ENCODE measurements around the gene AGPS.
"Not testable (repeated sequence)": the region's sequence is repeated elsewhere in the genome, so short reads cannot be mapped to it uniquely, and the experiment has no call there.

Gene AGPS

DNA sequence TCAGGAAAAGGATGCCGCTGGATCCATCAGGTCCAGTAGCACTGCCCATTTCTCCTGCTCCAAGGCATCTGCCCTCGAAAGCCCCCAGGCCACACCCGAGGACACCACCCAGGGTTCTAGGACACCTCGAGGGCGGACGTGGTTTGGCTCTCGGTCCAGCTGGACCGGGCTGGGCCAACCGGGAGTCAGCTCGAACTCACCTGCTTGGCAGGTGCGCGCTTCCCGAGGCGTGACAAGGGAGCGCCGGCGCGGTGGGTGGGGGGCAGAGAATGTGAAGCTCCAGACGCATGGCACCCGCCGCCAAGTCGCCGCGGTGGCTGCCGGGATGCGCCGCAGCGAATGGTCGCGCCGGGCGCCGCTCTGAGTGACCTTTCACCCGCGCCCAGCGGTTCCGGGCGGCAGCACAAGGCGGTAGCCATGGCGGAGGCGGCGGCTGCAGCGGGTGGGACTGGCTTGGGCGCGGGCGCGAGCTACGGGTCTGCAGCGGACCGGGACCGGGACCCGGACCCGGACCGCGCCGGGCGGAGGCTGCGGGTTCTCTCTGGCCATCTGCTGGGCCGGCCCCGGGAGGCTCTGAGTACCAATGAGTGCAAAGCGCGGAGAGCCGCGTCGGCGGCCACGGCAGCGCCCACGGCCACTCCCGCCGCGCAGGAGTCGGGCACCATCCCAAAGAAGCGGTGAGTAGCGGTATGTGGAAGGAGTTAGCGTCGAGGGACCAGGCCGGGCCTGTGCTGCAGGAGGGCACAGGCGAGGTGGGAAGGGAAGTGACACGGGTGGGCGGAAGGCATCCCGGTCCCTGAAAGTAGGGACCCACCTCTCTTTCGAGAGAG lies at the start of gene AGPS:
Gene AGPS, plus strand, starts transcription at position 401 of the 830 bp plus-strand sequence. Its CDS starts 17 bp downstream, at position 418.
- H3K4me3 Mint-ChIP-seq: peak within 1 kb of the TSS; percentile 88
- ATAC-seq (replicated peaks; ENCODE audit: extremely low read depth, poor library complexity, severe bottlenecking) (peak; percentile 83), DNase-seq (ENCODE audit: low spot score in 2 of 2) (peak; percentile 51 to 55)
- peak within 1 kb of the TSS; percentile 88 for H3K27ac Mint-ChIP-seq (ENCODE audit: low read depth)
- H3K9me3 Mint-ChIP-seq: no peaks in the 10 kb centered on the region
- peaks cover 54% of the 10 kb centered on the region for H3K4me1 Mint-ChIP-seq
- no peaks in the 10 kb centered on the region for H3K27me3 Mint-ChIP-seq
- H3K36me3 Mint-ChIP-seq (ENCODE audit: insufficient read depth): peaks cover 2% of the 10 kb centered on the region

DNA sequence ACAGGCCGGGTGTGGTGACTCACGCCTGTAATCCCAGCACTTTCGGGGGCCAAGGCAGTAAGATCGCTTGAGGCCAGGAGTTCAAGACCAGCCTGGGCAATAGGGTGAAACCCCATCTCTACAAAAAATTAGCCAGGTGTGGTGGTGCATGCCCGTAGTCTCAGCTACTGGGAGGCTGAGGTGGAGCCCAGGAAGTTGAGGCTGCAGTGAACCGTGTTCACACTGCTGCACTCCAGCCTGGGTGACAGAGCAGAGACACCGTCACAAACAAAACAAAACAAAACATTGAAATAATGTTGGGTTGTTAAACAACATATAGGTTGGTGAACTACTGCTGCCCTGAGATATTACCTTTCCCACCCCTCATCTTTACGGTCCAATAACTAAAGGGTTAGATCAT lies 48.8 kb upstream of the AGPS start:
- no peak overlapping the region for H3K27ac Mint-ChIP-seq (ENCODE audit: low read depth)
- no peaks in the 10 kb centered on the region for H3K27me3 Mint-ChIP-seq
- H3K4me3 Mint-ChIP-seq: no peak overlapping the region

DNA sequence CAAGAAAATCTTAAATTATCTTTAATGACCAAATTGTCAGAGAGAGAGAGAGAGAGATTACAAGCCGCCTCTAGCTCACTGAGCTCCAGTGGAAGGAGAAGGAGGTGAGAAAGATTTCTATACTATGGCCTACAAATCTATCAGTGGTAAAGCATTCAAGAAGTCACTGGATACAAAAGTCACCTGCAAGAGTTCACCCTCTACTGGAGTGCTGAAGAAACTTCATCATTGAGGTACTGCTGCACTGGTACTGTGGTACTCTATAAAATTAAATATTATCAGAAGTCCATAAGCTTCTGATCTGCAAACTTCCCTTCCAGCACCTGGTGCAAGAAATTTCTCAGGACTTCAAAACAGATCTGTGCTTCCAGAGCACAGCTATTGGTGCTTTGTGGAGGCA lies 48.3 kb upstream of the AGPS start:
- Mint-ChIP-seq H3K36me3 (ENCODE audit: insufficient read depth) (peaks cover 2% of the 10 kb centered on the region), H3K4me3 (no peak overlapping the region), H3K27me3 (no peaks in the 10 kb centered on the region), H3K27ac (ENCODE audit: low read depth) (no peak overlapping the region), H3K4me1 (no peaks in the 10 kb centered on the region), H3K9me3 (no peaks in the 10 kb centered on the region)
- no peak for DNase-seq (ENCODE audit: low spot score in 2 of 2)
- no peak for ATAC-seq (replicated peaks; ENCODE audit: extremely low read depth, poor library complexity, severe bottlenecking)

More for the DNA sequence above, 48.8 kb upstream of the AGPS start:
- H3K4me1 Mint-ChIP-seq: no peaks in the 10 kb centered on the region
- ATAC-seq (replicated peaks; ENCODE audit: extremely low read depth, poor library complexity, severe bottlenecking) (no peak), DNase-seq (ENCODE audit: low spot score in 2 of 2) (no peak)
- no peaks in the 10 kb centered on the region for H3K9me3 Mint-ChIP-seq
- H3K36me3 Mint-ChIP-seq (ENCODE audit: insufficient read depth): peaks cover 2% of the 10 kb centered on the region

DNA sequence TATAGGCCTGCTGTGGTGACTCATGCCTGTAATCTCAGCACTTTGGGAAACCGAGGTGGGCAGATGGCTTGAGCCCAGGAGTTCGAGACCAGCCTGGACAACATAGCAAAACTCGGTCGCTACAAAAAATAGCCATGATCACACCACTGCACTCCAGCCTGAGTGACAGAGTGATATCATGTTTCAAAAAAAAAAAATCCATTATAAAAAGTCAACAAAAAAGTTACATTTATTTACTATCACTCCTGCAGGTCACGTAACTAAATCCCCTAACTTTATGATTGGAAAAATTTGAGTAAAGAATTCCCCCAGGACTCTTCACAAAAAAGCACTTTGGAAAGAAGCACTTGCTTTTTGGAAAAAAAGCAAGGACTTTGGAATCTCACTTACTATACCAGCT lies 46.4 kb upstream of the AGPS start:
- H3K4me1 Mint-ChIP-seq: no peaks in the 10 kb centered on the region
- no peaks in the 10 kb centered on the region for H3K27me3 Mint-ChIP-seq
- no peak for ATAC-seq (replicated peaks; ENCODE audit: extremely low read depth, poor library complexity, severe bottlenecking)
- no peak overlapping the region for H3K27ac Mint-ChIP-seq (ENCODE audit: low read depth)
- no peak overlapping the region for H3K4me3 Mint-ChIP-seq
- no peak for DNase-seq (ENCODE audit: low spot score in 2 of 2)
- H3K9me3 Mint-ChIP-seq: no peaks in the 10 kb centered on the region
- peaks cover 2% of the 10 kb centered on the region for H3K36me3 Mint-ChIP-seq (ENCODE audit: insufficient read depth)

DNA sequence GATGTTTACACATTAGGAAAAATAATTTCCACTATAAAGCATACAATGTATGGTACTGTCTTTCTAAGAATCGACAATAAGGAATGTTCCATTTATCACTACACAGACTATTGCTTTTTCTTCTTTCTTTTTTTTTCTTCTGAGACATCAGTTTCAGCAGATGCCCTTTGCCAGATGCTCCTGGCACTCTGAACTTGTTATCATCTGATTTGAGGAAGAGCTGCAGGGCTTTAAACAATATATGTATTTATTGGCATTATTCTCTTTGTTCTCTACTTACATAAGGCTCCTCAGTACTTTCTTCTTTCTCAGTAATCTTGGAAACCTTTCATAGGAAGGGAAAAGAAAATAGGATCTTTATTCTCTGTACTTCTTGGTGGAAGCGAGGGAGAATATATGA lies 45.0 kb upstream of the AGPS start:
- Mint-ChIP-seq H3K9me3 (no peaks in the 10 kb centered on the region), H3K4me1 (no peaks in the 10 kb centered on the region), H3K36me3 (ENCODE audit: insufficient read depth) (peaks cover 2% of the 10 kb centered on the region), H3K27ac (ENCODE audit: low read depth) (no peak overlapping the region), H3K27me3 (no peaks in the 10 kb centered on the region), H3K4me3 (no peak overlapping the region)
- no peak for DNase-seq (ENCODE audit: low spot score in 2 of 2)
- no peak for ATAC-seq (replicated peaks; ENCODE audit: extremely low read depth, poor library complexity, severe bottlenecking)

DNA sequence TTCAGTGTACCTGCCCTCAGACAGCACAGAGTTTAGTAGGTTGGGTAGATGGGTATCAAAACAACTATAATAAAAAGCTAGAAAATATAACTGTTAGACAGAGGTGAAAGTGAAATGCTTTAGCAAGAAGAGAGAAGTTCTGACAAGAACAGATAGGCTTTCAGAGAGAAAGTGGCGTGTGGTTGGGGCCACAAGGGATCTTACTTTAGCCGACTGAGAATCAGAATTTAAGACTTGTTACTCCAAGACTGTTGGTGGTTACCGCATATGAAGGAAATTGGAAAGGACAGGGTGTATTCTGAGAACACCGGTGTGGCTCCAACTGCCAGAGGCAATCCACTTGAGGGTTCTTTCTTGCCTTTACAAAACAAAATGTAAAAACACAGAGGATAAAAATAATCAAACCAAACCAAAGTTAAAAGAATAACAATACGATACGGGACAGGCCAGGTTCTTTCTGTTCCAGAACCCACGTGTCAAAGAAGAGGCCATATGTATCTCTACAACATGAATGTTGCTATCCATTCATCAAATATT lies 44.4 kb upstream of the AGPS start:
- DNase-seq (ENCODE audit: low spot score in 2 of 2) (no peak), ATAC-seq (replicated peaks; ENCODE audit: extremely low read depth, poor library complexity, severe bottlenecking) (no peak)
- Mint-ChIP-seq H3K4me1 (no peaks in the 10 kb centered on the region), H3K4me3 (no peak overlapping the region), H3K36me3 (ENCODE audit: insufficient read depth) (no peaks in the 10 kb centered on the region), H3K9me3 (no peaks in the 10 kb centered on the region), H3K27me3 (no peaks in the 10 kb centered on the region), H3K27ac (ENCODE audit: low read depth) (no peak overlapping the region)

DNA sequence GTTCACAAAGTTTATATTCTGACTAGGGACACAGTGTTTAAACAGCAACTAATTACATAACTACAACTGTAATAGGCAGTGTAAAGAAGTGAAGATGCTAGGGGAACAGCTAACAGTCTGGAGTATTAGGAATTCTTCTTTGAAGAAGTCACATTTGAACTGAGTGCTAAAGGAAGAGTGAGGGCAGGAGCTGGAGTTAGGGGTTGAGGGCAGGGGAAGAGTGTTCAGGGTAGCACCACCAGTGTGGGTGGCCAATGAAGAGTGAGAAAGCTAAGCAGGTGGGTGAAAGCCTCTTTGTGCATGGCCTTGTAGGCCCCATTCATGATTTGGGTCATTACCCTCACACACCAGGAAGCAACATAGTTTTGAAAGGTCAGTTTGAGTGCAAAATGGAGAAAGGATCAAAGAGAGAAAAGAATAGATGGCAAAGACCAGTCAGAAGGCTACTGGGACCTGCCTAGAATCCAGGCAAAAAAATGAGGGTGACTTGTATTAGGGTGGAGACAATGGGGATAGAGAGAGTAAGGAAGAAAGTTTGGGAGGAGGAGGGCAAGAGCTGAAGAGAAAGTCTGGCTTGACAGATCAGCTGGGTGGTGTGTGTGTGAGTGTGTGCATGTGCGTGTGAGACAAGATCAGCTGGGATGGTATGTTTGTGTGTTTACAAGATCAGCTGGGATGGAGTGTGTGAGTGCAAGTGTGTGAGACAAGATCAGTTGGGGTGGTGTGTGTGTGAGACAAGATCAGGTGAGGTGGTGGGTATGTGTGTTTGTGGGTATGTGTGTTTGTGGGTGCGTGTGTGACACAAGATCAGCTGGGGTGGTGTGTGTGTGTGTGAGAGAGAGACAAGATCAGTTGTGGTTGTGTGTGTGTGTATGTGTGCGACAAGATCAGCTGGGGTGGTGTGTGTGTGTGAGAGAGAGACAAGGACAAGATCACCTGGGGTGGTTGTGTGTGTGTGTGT lies 43.6 kb upstream of the AGPS start:
- Mint-ChIP-seq H3K9me3 (no peaks in the 10 kb centered on the region), H3K27me3 (no peaks in the 10 kb centered on the region), H3K4me3 (no peak overlapping the region), H3K36me3 (ENCODE audit: insufficient read depth) (no peaks in the 10 kb centered on the region), H3K27ac (ENCODE audit: low read depth) (no peak overlapping the region), H3K4me1 (no peaks in the 10 kb centered on the region)
- DNase-seq (ENCODE audit: low spot score in 2 of 2): no peak
- no peak for ATAC-seq (replicated peaks; ENCODE audit: extremely low read depth, poor library complexity, severe bottlenecking)

DNA sequence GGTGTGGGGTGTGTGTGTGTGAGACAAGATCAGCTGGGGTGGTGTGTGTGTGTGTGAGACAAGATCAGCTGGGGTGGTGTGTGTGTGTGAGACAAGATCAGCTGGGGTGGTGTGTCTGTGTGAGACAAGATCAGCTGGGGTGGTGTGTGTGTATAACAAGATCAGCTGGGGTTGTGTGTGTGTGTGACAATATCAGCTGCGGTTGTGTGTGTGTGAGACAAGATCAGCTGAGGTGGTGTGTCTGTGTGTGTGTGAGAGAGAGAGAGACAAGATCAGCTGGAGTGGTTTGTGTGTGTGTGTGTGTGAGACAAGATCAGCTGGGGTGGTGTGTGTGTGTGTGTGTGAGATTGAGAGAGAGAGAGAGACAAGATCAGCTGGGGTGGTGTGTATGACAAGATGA lies 41.9 kb upstream of the AGPS start:
- H3K27ac Mint-ChIP-seq (ENCODE audit: low read depth); H3K36me3 Mint-ChIP-seq (ENCODE audit: insufficient read depth); ATAC-seq (replicated peaks; ENCODE audit: extremely low read depth, poor library complexity, severe bottlenecking); H3K27me3 Mint-ChIP-seq; DNase-seq (ENCODE audit: low spot score in 2 of 2); H3K4me3 Mint-ChIP-seq; H3K4me1 Mint-ChIP-seq; H3K9me3 Mint-ChIP-seq: not testable (repeated sequence)

DNA sequence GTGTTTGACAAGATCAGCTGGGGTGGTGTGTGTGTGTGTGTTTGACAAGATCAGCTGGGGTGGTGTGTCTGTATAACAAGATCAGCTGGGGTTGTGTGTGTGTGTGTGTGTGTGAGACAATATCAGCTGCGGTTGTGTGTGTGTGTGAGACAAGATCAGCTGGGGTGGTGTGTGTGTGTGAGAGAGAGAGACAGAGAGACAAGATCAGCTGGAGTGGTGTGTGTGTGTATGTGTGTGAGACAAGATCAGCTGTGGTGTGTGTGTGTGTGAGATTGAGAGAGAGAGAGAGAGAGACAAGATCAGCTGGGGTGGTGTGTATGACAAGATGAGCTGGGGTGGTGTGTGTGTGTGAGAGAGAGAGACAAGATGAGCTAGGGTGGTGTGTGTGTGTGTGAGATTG lies 41.5 kb upstream of the AGPS start:
- H3K36me3 Mint-ChIP-seq (ENCODE audit: insufficient read depth); H3K9me3 Mint-ChIP-seq; H3K4me3 Mint-ChIP-seq; H3K27ac Mint-ChIP-seq (ENCODE audit: low read depth); H3K4me1 Mint-ChIP-seq; DNase-seq (ENCODE audit: low spot score in 2 of 2); ATAC-seq (replicated peaks; ENCODE audit: extremely low read depth, poor library complexity, severe bottlenecking); H3K27me3 Mint-ChIP-seq: not testable (repeated sequence)

DNA sequence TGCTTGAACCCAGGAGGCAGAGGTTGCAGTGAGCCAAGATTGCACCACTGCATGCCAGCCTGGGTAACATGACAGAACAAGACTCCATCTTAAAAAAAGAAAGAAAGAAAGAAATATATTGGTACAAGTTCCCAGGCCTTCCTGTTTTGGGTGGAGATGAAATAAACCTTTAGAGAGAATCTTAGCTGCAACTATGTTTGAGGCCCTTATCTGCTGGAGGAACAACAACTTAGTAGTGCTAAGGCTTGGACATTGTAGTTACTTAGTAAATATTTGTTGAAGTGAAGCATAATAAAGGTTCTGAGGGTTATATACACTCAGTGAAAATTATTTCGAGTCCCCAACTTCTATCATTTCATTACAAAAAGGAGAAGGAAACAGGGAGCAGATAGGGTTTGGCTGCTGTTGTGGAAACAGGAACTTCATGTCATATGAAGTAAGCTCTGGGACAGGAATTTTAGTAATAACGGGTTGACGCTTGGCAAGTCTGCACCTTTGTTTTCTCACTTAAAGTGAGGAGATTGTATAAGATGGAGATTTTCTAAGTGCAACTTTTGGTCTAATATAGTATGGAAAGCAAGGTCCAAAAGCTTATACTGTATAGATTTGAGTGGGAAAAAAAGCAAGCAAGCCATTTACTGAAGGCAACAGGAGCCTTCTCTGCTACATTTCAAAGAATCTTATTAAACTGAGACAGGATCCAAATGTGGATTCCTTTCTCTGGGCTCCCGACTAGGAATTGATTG lies 40.0 kb upstream of the AGPS start:
- DNase-seq (ENCODE audit: low spot score in 2 of 2): no peak
- ATAC-seq (replicated peaks; ENCODE audit: extremely low read depth, poor library complexity, severe bottlenecking): no peak
- no peaks in the 10 kb centered on the region for H3K4me1 Mint-ChIP-seq
- no peaks in the 10 kb centered on the region for H3K36me3 Mint-ChIP-seq (ENCODE audit: insufficient read depth)
- H3K27ac Mint-ChIP-seq (ENCODE audit: low read depth): no peak overlapping the region
- no peaks in the 10 kb centered on the region for H3K9me3 Mint-ChIP-seq
- no peaks in the 10 kb centered on the region for H3K27me3 Mint-ChIP-seq
- H3K4me3 Mint-ChIP-seq: no peak overlapping the region

DNA sequence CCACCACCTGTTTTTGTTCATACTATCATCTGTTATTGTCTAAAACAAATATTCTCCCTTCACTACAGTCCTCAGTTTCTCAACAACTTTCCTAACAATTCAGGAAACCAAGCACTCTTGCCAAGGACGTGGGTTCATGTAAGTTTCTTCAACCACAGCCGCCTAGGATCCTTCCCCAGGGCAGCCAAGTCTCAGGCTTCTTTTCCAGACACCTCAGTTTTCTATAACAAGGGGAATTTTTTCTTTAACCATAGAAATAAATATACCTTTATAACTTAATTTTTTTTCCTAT lies 39.4 kb upstream of the AGPS start:
- Mint-ChIP-seq H3K4me3 (no peak overlapping the region), H3K27me3 (no peaks in the 10 kb centered on the region), H3K27ac (ENCODE audit: low read depth) (no peak overlapping the region), H3K9me3 (no peaks in the 10 kb centered on the region), H3K4me1 (no peaks in the 10 kb centered on the region), H3K36me3 (ENCODE audit: insufficient read depth) (no peaks in the 10 kb centered on the region)
- DNase-seq (ENCODE audit: low spot score in 2 of 2) (no peak), ATAC-seq (replicated peaks; ENCODE audit: extremely low read depth, poor library complexity, severe bottlenecking) (no peak)

DNA sequence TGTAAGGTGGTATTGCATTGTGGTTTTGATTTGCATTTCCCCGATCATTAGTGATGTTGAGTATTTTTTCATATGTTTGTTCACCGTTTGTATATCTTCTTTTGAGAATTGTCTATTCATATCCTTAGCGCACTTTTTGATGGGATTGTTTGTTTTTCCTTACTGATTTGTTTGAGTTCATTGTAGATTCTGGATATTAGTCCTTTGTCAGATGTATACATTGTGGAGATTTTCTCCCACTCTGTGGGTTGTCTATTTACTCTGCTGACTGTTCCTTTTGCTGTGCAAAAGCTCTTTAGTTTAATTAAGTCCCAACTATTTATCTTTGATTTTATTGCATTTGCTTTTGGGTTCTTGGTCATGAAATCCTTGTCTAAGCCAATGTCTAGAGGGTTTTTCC lies 38.0 kb upstream of the AGPS start:
- H3K4me1 Mint-ChIP-seq; H3K36me3 Mint-ChIP-seq (ENCODE audit: insufficient read depth); H3K9me3 Mint-ChIP-seq; ATAC-seq (replicated peaks; ENCODE audit: extremely low read depth, poor library complexity, severe bottlenecking); H3K27ac Mint-ChIP-seq (ENCODE audit: low read depth); H3K27me3 Mint-ChIP-seq; DNase-seq (ENCODE audit: low spot score in 2 of 2); H3K4me3 Mint-ChIP-seq: not testable (repeated sequence)
